ENCODE measurements around the gene MED9.

MED9 gene

GRCh38 chr17:17509601-17510425 is 33.0 kb downstream of the MED9 start:
- TF ChIP-seq CTCF (IDR thresholded peaks at IDR 0.05) (no peak), ZFX (IDR thresholded peaks at IDR 0.05; ENCODE audit: borderline replicate concordance) (no peak)
- no peak overlapping the region for H3K27ac ChIP-seq

- H3K27ac ChIP-seq, result no peak overlapping the region
- TF ChIP-seq CTCF (IDR thresholded peaks at IDR 0.05) (no peak), ZFX (IDR thresholded peaks at IDR 0.05; ENCODE audit: borderline replicate concordance) (no peak)
These were observed 33.9 kb downstream of the MED9 start for GRCh38 chr17:17510456-17511292.

GRCh38 chr17:17511293-17511741 is 34.5 kb downstream of the MED9 start:
- TF ChIP-seq ZFX (IDR thresholded peaks at IDR 0.05; ENCODE audit: borderline replicate concordance), result no peak
- TF ChIP-seq CTCF (IDR thresholded peaks at IDR 0.05), result no peak
- no peak overlapping the region for H3K27ac ChIP-seq

GRCh38 chr17:17511881-17512858 is 35.4 kb downstream of the MED9 start:
- no peak for TF ChIP-seq ZFX (IDR thresholded peaks at IDR 0.05; ENCODE audit: borderline replicate concordance)
- no peak for TF ChIP-seq CTCF (IDR thresholded peaks at IDR 0.05)
- H3K27ac ChIP-seq, result no peak overlapping the region

- no peak overlapping the region for H3K27ac ChIP-seq
These were observed 36.1 kb downstream of the MED9 start for GRCh38 chr17:17512866-17513265.

GRCh38 chr17:17513626-17514025 is 36.8 kb downstream of the MED9 start:
- TF ChIP-seq ZFX (IDR thresholded peaks at IDR 0.05; ENCODE audit: borderline replicate concordance), result no peak
- no peak for TF ChIP-seq CTCF (IDR thresholded peaks at IDR 0.05)
- no peak overlapping the region for H3K27ac ChIP-seq

More at GRCh38 chr17:17512866-17513265, 36.1 kb downstream of the MED9 start:
- TF ChIP-seq ZFX (IDR thresholded peaks at IDR 0.05; ENCODE audit: borderline replicate concordance), result no peak
